Stimulated activated CD8-positive, alpha-beta memory T cell treated with anti-CD3 and anti-CD28 coated beads, Interleukin-7, amount 100 ng/mL, for 48 hours (primary cell): ENCODE measurements around the gene COL6A1.

ENCODE experiments used
- DNase-seq, 2 donors: peaks; one replicate each; pipeline ENCODE4 v3.0.0-alpha.2; 2020; ENCODE audit warnings: low read depth in 1 of 2; ENCODE audit errors: extremely low read depth in 1 of 2

COL6A1 gene

DNA sequence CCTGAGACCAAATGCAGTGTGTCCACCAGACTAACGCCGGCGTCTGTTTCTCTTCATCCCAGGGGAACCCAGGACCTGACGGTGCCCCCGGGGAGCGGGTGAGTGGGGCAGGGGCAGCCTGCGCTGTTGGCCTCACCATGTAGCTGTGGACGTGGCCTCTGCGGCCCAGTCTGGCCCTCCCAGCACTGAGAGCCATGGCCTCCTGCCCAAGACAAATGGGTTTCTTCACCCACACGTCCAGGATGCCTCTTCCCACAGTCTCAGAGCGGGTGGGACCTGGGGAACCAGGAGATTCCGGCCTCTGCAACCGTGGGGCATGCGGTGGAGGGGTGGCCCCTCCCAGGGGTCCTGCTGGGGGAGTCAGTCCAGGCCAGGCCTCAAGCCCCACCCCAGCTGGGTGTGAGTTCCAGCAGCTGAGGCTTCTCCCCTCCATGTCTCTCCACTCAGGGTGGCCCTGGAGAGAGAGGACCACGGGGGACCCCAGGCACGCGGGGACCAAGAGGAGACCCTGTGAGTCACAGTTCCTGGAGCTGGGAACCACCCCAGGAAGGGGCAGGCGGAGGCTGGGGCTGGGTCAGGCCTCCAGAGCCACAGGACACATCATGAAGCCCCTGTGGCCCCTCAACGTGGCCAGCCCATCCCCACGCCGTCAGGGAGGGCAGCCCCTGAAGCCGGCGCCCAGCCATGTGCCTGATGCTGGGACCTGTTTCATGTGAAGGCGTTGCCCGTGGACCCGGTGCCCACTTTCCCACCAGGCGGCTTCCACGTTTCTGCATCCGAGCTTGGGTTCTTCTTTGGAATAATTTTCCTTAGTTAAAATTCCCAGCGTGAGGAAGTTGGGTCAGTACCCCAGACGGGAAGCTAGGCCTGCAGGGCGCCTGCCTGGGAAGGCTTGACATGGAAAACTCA is 11.0 kb downstream of the COL6A1 start:
- no peak for DNase-seq

DNA sequence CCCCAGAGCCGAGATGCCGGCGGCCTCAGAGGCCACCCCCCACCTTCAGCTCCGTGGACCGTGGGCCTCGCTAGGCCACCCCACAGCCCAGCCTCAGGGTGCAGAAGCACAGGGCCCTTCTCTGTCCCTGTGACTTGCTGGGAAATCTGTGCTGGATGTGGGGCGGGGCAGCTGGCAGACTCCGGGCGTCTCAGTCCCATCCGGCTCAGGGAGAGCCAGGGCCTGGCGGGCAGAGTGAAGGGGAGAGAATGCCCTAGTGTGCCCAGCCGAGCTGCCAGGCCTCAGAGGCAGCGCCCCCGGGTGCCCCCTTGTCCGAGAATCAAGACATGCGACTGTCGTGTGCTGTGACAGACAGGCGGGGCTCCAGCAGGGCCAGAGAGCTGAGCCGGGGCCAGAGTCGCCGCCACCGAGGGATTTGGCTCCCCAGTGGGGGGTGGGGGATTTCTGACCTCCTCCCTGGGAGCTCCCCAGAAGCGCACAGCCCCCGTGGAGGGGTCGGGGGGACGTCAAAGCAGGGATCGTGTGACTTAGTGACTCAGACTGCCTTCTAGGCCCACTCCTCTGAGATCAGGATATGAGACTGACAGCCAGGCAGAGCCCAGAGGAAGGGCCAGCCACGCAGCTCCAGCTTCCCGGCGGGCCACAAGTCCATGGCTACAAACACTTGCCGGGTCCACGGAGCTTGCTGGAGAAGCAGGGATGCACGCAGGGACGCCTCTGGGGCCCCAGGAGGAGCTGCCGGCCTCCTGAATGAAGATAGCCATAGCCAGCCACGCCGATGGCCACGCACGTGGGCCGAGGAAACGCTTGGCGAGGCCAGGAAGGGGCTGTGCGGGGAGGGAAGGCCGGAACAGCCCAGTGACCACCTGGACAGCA is 11.9 kb downstream of the COL6A1 start:
- DNase-seq: no peak

DNA sequence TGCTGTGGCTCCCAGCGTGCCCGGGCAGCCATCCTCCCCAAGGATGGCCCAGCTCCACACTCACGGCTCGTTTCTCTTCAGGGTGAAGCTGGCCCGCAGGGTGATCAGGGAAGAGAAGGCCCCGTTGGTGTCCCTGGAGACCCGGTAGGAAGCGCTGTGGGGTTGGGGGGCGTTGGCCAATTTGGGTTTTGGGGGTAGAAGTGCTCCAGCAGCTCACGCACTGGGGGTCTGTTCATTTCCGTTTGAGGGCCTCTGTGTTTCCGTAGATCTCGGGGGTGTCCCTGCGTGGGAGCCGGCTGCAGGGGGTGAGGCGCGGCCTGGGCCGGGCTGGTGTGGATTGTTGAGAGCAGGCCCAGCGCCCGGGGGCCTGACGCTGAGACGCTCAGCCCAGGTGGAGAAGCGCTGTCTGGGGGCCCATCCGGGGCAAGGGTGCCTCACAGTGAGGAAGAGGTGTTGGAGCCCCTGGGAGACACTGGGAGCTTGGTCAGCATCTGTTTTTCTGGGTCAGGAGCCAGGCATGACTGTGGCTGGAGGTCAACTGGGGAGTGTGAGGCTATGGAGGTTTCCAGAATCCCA is 12.6 kb downstream of the COL6A1 start:
- no peak for DNase-seq

DNA sequence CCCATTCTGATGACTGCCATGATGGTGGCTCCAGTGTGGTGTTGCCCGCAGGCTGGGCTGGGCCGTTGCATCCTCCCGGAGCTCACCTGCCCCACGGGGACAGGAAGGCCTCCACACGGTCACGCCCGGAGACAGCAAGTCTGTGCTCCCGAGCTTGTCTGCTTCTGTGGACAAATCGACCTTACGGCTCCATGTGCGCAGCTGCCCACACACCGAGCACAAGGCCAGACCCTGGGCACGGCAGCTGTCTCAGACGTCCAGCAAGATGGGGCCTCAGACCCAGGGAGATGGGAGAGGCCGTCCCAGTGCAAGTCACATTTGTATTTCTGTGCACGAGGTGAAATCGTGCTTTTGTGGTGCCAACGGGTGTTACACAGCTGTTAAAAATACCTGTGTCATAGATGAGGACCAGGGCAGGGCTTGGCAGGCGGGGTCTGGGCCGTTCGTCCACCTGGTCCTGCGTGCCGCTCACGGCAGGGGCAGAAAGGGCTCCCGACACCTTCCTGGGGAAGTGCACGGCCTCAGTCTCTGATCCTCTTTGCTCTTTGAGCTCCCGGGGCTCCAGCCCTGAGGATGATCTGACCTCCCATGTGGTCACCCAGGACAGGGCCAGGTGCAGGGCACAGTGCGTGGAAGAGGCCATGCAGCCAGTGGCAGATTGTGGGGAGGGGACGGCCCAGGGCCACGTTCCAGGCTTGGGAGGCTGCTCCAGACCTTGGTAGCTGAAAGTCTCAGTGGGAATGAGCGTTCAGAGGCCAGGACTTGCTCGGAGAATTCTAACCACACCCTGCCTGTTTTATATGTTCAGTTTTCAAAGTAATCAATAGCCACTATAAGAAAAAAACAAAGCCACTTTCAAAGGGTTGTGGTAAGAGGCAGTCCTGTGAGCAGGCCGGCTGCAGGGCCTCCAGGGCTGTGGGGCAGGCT is 13.5 kb downstream of the COL6A1 start:
- no peak for DNase-seq

GRCh38 chr21:45995686-45996179 is 14.2 kb downstream of the COL6A1 start:
- DNase-seq: no peak

GRCh38 chr21:45996311-45997204 is 15.0 kb downstream of the COL6A1 start:
- DNase-seq: no peak

DNA sequence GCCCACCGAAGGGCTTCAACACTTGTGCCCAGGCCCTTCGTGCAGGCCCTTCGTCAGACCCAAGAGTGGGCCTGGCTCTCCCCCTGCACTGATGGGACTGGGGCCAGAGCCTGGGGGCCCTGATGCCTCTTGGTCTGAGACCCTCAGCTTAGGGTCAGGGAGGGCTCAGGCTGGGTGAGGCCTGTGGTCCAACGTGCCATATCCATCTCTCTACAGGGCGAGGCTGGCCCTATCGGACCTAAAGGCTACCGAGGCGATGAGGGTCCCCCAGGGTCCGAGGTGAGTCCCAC is 15.6 kb downstream of the COL6A1 start:
- no peak for DNase-seq

- no peak for DNase-seq
Measured at GRCh38 chr21:45997495-45998275, 16.1 kb downstream of the COL6A1 start.

DNA sequence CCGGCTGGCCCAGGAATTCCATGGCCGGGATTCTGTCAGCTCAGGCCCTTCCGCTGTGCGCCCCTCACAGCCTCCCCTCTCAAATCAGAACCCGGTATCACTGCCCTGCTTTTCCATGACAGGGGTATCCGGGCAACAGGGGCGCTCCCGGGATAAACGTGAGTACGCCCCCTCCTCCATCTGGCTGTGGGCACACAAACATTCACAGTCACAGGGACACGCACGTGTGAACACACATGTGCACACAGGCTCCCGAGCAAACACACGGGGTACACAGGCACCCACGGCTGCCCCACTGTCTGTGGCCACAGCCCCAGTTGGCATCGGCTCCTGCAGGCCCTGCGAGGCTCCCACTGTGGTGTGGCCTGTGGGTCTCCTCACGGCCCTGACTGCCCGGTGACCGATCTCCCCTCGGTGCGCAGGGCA is 16.7 kb downstream of the COL6A1 start:
- DNase-seq: no peak

- no peak for DNase-seq
Measured at GRCh38 chr21:45998871-45999580, 17.5 kb downstream of the COL6A1 start.

- DNase-seq: no peak
Measured at GRCh38 chr21:45999581-46000181, 18.1 kb downstream of the COL6A1 start.

DNA sequence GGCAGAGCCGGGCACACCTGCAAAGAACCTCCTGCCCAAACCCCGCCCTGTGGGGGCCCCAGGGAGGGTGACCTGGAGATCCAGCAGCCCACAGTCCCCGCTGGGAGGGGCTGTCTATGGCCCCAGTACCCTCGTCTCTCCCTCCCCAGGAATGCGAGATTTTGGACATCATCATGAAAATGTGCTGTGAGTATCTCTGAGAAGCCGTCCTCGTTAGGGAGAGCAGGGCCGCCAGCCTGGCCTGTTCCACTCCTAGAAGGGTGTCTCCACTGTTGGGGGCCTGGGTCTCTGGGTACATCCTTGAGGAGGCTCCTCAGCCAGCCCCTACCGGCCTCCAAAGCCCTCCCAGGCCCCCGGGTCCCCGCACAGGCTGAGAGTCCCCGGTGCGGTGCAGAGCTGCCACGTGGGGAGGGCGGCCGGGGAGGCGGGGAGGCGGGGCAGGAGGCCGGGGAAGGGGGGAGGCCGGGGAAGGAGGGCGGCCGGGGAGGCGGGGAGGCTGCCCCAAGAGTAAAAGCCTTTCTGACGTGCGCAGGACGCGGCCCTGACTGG is 18.7 kb downstream of the COL6A1 start:
- DNase-seq: no peak

DNA sequence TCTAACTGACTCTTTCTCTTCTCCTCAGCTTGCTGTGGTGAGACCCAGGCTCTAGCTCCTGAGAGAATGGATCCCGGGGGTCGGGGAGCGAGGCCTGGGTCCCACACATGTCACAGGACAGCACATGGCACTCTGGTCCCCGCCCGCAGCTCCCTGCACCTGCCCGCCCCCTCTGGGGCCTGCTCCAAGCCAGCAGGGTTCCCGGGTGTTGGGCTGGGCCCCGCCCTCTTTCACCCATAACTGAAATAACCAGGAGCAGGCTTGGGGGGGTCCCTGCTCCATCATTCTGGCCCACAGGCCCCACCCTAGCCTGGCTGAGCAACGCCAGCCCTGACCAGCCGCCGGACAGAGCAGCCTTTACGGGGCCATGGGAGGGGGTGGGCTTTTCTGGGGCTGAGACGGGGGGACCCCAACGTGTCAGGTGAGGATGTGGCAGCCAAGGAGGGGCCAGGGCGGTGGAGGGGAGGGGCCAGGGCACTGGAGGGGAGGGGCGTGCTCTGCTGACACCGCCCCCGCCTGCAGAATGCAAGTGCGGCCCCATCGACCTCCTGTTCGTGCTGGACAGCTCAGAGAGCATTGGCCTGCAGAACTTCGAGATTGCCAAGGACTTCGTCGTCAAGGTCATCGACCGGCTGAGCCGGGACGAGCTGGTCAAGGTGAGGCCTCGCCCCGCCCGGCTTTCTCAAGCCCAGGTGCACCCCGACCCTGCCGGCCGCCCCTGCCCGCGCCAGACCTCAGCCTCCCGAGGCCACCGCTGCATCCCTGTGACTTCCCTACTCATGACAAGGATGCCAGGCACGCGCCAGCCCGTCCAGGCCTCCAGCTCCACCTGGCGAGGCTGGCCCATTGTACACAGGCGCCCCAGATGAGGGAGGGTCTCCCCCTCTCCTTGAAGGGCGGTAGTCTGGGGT is 19.4 kb downstream of the COL6A1 start:
- no peak for DNase-seq

DNA sequence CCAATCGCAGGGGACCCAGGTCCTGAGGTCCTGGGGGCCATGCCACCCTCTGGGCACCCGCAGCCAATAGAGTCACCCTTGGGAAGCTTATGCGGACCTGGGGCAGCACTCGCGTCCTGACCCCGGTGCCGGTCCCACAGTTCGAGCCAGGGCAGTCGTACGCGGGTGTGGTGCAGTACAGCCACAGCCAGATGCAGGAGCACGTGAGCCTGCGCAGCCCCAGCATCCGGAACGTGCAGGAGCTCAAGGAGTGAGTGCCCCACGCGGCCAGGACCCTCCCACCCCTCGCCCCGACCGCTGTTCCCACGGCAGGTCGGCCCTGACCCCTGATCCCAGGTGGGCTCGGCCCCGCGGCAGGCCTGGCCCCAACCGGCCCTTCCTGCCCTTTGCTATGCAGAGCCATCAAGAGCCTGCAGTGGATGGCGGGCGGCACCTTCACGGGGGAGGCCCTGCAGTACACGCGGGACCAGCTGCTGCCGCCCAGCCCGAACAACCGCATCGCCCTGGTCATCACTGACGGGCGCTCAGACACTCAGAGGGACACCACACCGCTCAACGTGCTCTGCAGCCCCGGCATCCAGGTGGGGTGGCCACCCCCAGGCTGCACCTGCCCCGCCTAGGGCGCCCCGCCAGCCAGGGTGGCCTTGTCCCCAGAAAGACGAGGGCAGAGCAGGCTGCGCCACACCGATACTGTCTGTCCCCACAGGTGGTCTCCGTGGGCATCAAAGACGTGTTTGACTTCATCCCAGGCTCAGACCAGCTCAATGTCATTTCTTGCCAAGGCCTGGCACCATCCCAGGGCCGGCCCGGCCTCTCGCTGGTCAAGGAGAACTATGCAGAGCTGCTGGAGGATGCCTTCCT is 20.5 kb downstream of the COL6A1 start:
- no peak for DNase-seq

DNA sequence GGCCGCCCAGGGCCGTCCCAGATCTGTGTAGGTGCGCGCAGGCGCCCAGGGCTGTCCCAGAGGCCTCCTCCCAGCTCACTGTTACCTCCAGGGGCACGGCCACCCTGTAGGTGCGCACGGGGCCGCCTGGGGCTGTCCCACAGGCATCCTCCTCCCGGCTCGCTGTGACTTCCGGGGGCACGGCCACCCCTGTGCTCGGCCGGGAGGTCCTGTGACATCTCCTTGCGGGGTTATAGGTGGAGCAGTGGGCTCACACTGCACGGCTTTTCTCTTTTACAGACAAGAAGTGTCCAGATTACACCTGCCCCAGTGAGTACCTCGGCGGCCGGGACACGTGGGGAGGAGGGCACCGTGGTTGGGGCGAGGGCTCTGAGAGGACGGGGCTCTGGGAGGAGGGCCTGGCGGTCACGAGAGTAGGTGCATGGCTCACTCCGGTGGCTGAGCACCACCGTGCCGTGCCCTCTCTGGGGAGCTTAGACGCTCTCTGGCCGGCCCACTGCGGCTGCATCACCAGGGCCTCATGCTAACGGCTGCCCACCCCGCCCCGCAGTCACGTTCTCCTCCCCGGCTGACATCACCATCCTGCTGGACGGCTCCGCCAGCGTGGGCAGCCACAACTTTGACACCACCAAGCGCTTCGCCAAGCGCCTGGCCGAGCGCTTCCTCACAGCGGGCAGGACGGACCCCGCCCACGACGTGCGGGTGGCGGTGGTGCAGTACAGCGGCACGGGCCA is 21.4 kb downstream of the COL6A1 start:
- no peak for DNase-seq
